GM12875 (cell line): ENCODE results near the gene PLXNC1.

Experiments
- H3K4me3 ChIP-seq: one replicate; pipeline ENCODE4 v1.5.1; 2011; ENCODE audit warnings: low read depth, low read length, control low read depth
- CTCF ChIP-seq: IDR thresholded peaks from 2 replicates; pipeline ENCODE4 v1.5.1; 2011; ENCODE audit warnings: low read depth, mild to moderate bottlenecking, control low read depth, inconsistent platforms, low read length, moderate library complexity, borderline replicate concordance; ENCODE audit not compliant: insufficient read depth

PLXNC1 gene

GRCh38 chr12:94247246-94247645, 98.9 kb downstream of the PLXNC1 start:
- H3K4me3 ChIP-seq: no peak overlapping the region
- no peak for TF ChIP-seq CTCF

GRCh38 chr12:94248582-94248981, 100.2 kb downstream of the PLXNC1 start:
- TF ChIP-seq CTCF: no peak
- H3K4me3 ChIP-seq: no peak overlapping the region

- no peak overlapping the region for H3K4me3 ChIP-seq
- no peak for TF ChIP-seq CTCF
Measured at GRCh38 chr12:94250130-94250529, 101.8 kb downstream of the PLXNC1 start.

GRCh38 chr12:94254270-94254669, 105.9 kb downstream of the PLXNC1 start:
- H3K4me3 ChIP-seq: no peak overlapping the region
- no peak for TF ChIP-seq CTCF

GRCh38 chr12:94255006-94255405, 106.6 kb downstream of the PLXNC1 start:
- H3K4me3 ChIP-seq: no peak overlapping the region
- TF ChIP-seq CTCF: no peak

GRCh38 chr12:94255428-94255827, 107.1 kb downstream of the PLXNC1 start:
- no peak for TF ChIP-seq CTCF
- H3K4me3 ChIP-seq: no peak overlapping the region

- TF ChIP-seq CTCF: no peak
- no peak overlapping the region for H3K4me3 ChIP-seq
Measured at GRCh38 chr12:94258593-94258992, 110.2 kb downstream of the PLXNC1 start.
